ENCODE data around the gene RIMS4. TPM values are rescaled to one million over a fixed set of nuclear protein-coding genes. Genes with fewer than 3 reads are reported as not detected.
"Not testable (repeated sequence)": the region's sequence is repeated elsewhere in the genome, so short reads cannot be mapped to it uniquely, and the experiment has no call there.

Gene RIMS4
- polyA plus RNA-seq, 2 donors: 0.04 to 0.05 TPM

DNA sequence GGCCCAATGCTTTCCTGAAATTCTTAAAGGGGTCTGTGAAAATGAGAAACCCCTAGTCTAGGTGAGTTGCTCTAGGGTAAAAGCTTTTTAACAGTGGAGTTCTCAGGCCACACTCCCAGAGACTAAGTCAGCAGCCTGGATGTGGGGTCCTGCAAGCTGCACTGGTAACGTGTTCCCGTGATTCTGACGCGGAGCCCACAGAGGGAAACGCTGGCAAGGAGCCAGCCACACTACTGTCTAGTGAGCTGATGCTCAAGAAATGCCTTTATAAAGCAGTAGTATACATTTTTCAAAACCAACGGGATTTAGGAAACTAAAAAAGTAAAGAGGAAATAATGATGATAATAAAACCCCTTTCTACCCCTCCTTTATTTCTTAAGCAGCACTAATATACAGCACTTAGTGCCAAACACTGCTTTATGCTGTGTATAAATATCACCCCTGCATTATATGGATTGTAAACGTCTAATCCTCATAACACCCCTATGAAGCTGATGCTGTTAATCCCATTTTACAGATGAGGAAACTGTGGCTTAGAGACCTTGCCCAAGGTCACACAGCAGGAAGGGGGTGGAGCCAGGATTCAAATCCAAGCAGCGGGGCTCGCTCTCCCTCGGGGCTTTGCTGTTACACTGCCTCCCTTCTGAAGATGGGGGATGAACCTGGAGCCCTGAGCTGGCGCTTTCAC lies 39.7 kb downstream of the RIMS4 start:
- WGBS, 2 donors: 44 to 54% methylated on average over 11 of the region's 11 CpGs
- no peak overlapping the region for H3K4me3 ChIP-seq (ENCODE audit: low read depth in 1 of 2, low read length in 2 of 2)

DNA sequence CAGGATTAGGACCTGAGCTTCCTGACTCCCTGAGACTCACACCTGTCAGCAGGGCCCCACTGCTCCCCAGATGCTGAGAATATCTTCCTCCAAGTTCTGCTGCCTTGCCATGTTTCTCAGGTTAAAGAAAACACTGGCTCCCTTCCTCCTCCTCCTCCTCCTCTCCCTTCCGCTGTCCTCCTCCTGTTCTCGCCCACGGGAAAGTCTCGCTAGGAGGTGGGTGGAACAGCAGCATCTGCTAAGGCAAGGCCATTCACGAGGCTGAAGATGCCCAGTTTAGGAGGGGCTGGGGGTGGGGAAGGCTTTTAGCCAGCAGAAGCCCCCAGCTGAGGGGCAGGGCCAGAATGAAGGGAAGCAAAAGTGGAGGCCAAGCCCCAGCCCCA lies 40.9 kb downstream of the RIMS4 start:
- Histone ChIP-seq H3K27ac (ENCODE audit: low read depth in 2 of 2, low read length in 1 of 2) (no peak overlapping the region), H3K4me3 (ENCODE audit: low read depth in 1 of 2, low read length in 2 of 2) (no peak overlapping the region), H3K9me3 (ENCODE audit: control insufficient read depth in 2 of 2, insufficient read depth in 1 of 2, low read depth in 1 of 2, low read length in 1 of 2) (no peaks in the 10 kb centered on the region), H3K36me3 (ENCODE audit: control insufficient read depth in 2 of 2, insufficient read depth in 2 of 2, low read length in 1 of 2) (no peaks in the 10 kb centered on the region), H3K4me1 (ENCODE audit: control insufficient read depth in 2 of 2, insufficient read depth in 2 of 2, low read length in 1 of 2) (no peaks in the 10 kb centered on the region), H3K27me3 (ENCODE audit: control insufficient read depth in 1 of 2, insufficient read depth in 2 of 2, low read length in 2 of 2) (no peaks in the 10 kb centered on the region)
- WGBS, 2 donors: 37 to 48% methylated on average over 5 of the region's 5 CpGs

More for the DNA sequence above, 39.7 kb downstream of the RIMS4 start:
- H3K27me3 ChIP-seq (ENCODE audit: control insufficient read depth in 1 of 2, insufficient read depth in 2 of 2, low read length in 2 of 2): no peaks in the 10 kb centered on the region
- no peak overlapping the region for H3K27ac ChIP-seq (ENCODE audit: low read depth in 2 of 2, low read length in 1 of 2)
- no peaks in the 10 kb centered on the region for H3K4me1 ChIP-seq (ENCODE audit: control insufficient read depth in 2 of 2, insufficient read depth in 2 of 2, low read length in 1 of 2)
- H3K36me3 ChIP-seq (ENCODE audit: control insufficient read depth in 2 of 2, insufficient read depth in 2 of 2, low read length in 1 of 2): no peaks in the 10 kb centered on the region
- H3K9me3 ChIP-seq (ENCODE audit: control insufficient read depth in 2 of 2, insufficient read depth in 1 of 2, low read depth in 1 of 2, low read length in 1 of 2): no peaks in the 10 kb centered on the region

DNA sequence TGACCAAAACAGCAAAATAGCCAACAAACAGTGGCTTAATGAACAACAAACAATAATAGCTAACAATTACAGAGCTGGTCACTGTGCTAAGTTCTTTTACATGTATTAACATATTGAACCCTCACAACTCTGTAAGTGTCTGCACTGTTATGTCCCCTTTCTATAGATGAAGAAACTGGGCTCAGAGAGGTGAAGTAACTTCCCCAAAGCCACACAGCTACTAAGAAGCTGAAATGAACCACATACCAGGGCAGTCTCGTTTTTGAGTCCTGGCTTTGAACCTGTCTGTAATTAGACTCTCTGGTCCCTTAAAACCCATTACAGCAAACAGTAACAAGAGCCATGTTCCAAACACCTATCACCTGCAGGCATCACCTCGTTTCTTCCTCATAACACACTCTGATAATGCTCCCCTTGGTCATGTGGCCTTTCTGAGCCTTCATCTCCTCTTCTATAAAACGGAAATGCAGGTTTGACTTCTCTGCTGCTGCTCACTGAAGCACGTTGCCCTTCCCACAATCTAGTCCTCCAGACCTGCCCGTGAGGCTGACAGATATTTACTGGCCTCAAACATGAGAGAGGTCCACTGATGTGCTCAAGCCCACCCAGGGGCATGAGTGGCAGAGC lies 41.4 kb downstream of the RIMS4 start:
- H3K27me3 ChIP-seq (ENCODE audit: control insufficient read depth in 1 of 2, insufficient read depth in 2 of 2, low read length in 2 of 2): no peaks in the 10 kb centered on the region
- no peak overlapping the region for H3K4me3 ChIP-seq (ENCODE audit: low read depth in 1 of 2, low read length in 2 of 2)
- no peaks in the 10 kb centered on the region for H3K36me3 ChIP-seq (ENCODE audit: control insufficient read depth in 2 of 2, insufficient read depth in 2 of 2, low read length in 1 of 2)
- H3K27ac ChIP-seq (ENCODE audit: low read depth in 2 of 2, low read length in 1 of 2): no peak overlapping the region
- H3K4me1 ChIP-seq (ENCODE audit: control insufficient read depth in 2 of 2, insufficient read depth in 2 of 2, low read length in 1 of 2): no peaks in the 10 kb centered on the region
- whole genome bisulfite sequencing, 2 donors: 35 to 46% methylated on average over 5 of the region's 5 CpGs
- H3K9me3 ChIP-seq (ENCODE audit: control insufficient read depth in 2 of 2, insufficient read depth in 1 of 2, low read depth in 1 of 2, low read length in 1 of 2): no peaks in the 10 kb centered on the region

DNA sequence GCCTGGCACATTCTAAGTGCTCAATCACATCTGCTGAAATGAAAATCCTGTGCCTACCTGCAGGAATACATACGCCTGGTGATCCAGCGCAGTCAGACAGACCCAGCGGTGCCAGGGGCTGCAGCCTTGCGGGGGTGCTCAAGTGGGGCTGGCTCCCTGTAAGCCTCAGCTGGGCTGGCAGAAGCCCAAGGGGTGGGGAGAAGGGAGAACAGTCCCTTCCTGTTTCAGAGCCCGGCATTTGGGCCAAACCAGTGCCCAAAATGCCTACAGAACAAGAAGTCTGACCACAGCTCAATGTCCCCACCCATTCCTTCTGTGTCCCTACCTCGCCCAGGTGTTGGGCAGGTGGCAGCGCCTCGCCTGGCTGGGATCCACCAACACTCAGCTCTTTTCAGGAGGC lies 42.1 kb downstream of the RIMS4 start:
- H3K27me3 ChIP-seq (ENCODE audit: control insufficient read depth in 1 of 2, insufficient read depth in 2 of 2, low read length in 2 of 2): no peaks in the 10 kb centered on the region
- no peaks in the 10 kb centered on the region for H3K36me3 ChIP-seq (ENCODE audit: control insufficient read depth in 2 of 2, insufficient read depth in 2 of 2, low read length in 1 of 2)
- no peaks in the 10 kb centered on the region for H3K4me1 ChIP-seq (ENCODE audit: control insufficient read depth in 2 of 2, insufficient read depth in 2 of 2, low read length in 1 of 2)
- no peak overlapping the region for H3K27ac ChIP-seq (ENCODE audit: low read depth in 2 of 2, low read length in 1 of 2)
- H3K4me3 ChIP-seq (ENCODE audit: low read depth in 1 of 2, low read length in 2 of 2): no peak overlapping the region
- H3K9me3 ChIP-seq (ENCODE audit: control insufficient read depth in 2 of 2, insufficient read depth in 1 of 2, low read depth in 1 of 2, low read length in 1 of 2): no peaks in the 10 kb centered on the region
- 67 to 69% methylated on average over 8 of the region's 8 CpGs for WGBS, 2 donors

DNA sequence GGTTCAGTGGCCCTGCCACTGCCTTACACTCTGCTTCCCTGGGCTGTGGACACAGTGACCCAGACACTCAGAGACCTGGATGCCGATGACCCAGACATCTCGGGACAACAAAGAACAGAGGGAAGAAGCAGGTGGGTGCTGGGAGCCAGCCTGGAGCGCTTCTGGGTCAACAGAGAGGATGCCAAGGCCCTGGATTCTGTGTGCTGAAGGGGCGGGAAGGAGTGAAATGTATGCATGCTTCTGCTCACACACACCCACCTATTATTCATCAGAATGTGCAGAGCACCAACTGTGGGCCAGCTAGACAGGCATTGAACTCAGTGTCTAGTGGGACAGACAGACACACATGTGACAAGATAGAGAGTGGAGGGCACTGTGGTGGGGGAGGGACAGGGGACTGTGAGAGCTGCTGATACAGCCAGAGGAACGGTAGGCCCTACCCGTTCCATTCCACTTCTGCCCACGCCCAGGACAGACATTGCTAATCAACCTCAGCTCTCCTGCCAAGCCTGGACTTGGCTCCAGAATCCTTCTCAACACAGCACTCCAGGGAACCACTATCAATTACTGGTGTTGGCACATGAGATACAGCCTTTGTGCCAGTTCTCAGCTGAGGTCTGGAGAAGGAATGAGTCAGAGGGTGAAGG lies 44.5 kb downstream of the RIMS4 start:
- Histone ChIP-seq H3K27ac (ENCODE audit: low read depth in 2 of 2, low read length in 1 of 2) (no peak overlapping the region), H3K4me1 (ENCODE audit: control insufficient read depth in 2 of 2, insufficient read depth in 2 of 2, low read length in 1 of 2) (no peaks in the 10 kb centered on the region), H3K4me3 (ENCODE audit: low read depth in 1 of 2, low read length in 2 of 2) (no peak overlapping the region), H3K27me3 (ENCODE audit: control insufficient read depth in 1 of 2, insufficient read depth in 2 of 2, low read length in 2 of 2) (no peaks in the 10 kb centered on the region), H3K36me3 (ENCODE audit: control insufficient read depth in 2 of 2, insufficient read depth in 2 of 2, low read length in 1 of 2) (no peaks in the 10 kb centered on the region), H3K9me3 (ENCODE audit: control insufficient read depth in 2 of 2, insufficient read depth in 1 of 2, low read depth in 1 of 2, low read length in 1 of 2) (no peaks in the 10 kb centered on the region)
- 44 to 48% methylated on average over 7 of the region's 7 CpGs for WGBS, 2 donors

DNA sequence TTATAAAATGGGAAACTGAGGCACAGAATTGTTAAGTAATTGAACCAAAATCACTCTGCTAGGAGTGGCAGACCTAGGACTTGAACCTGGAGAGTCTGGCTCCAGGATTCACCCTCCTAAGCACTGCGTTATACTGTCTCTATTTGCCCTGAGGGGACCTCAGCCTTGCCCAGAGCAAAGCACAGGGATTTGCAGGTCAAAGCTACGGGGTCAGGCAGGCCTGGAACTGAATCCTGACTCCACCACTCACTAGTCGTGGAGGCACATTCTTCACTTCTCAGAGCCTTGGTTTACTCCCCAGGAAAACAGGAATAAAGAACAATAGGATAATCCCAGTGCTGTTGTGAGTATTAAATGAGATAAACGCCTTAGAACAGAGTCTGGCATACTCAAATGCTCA lies 45.3 kb downstream of the RIMS4 start:
- Histone ChIP-seq H3K9me3 (ENCODE audit: control insufficient read depth in 2 of 2, insufficient read depth in 1 of 2, low read depth in 1 of 2, low read length in 1 of 2) (no peaks in the 10 kb centered on the region), H3K4me3 (ENCODE audit: low read depth in 1 of 2, low read length in 2 of 2) (no peak overlapping the region), H3K36me3 (ENCODE audit: control insufficient read depth in 2 of 2, insufficient read depth in 2 of 2, low read length in 1 of 2) (no peaks in the 10 kb centered on the region), H3K27ac (ENCODE audit: low read depth in 2 of 2, low read length in 1 of 2) (no peak overlapping the region), H3K27me3 (ENCODE audit: control insufficient read depth in 1 of 2, insufficient read depth in 2 of 2, low read length in 2 of 2) (no peaks in the 10 kb centered on the region), H3K4me1 (ENCODE audit: control insufficient read depth in 2 of 2, insufficient read depth in 2 of 2, low read length in 1 of 2) (no peaks in the 10 kb centered on the region)
- 35 to 42% methylated on average over 4 of the region's 4 CpGs for WGBS, 2 donors

DNA sequence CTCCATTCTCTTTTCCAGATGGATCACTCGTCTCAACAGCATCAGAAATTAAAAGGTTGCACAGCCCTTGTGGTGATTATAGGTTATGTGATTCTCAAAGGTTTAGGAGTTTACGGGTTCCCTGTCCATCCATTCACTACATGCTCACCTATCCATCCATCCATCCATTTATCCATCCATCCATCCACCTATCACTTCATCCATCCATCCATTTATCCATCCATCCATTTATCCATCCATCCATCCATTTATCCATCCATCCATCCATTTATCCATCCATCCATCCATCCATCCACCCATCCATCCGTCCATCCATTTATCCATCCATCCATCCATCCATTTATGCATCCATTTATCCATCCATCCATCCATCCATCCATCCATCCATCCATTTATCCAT lies 46.5 kb downstream of the RIMS4 start:
- not testable (repeated sequence) for H3K9me3 ChIP-seq (ENCODE audit: control insufficient read depth in 2 of 2, insufficient read depth in 1 of 2, low read depth in 1 of 2, low read length in 1 of 2); H3K4me1 ChIP-seq (ENCODE audit: control insufficient read depth in 2 of 2, insufficient read depth in 2 of 2, low read length in 1 of 2); H3K36me3 ChIP-seq (ENCODE audit: control insufficient read depth in 2 of 2, insufficient read depth in 2 of 2, low read length in 1 of 2); H3K27ac ChIP-seq (ENCODE audit: low read depth in 2 of 2, low read length in 1 of 2); H3K27me3 ChIP-seq (ENCODE audit: control insufficient read depth in 1 of 2, insufficient read depth in 2 of 2, low read length in 2 of 2); H3K4me3 ChIP-seq (ENCODE audit: low read depth in 1 of 2, low read length in 2 of 2)
- WGBS, 2 donors: 84 to 90% methylated on average over 3 of the region's 3 CpGs

DNA sequence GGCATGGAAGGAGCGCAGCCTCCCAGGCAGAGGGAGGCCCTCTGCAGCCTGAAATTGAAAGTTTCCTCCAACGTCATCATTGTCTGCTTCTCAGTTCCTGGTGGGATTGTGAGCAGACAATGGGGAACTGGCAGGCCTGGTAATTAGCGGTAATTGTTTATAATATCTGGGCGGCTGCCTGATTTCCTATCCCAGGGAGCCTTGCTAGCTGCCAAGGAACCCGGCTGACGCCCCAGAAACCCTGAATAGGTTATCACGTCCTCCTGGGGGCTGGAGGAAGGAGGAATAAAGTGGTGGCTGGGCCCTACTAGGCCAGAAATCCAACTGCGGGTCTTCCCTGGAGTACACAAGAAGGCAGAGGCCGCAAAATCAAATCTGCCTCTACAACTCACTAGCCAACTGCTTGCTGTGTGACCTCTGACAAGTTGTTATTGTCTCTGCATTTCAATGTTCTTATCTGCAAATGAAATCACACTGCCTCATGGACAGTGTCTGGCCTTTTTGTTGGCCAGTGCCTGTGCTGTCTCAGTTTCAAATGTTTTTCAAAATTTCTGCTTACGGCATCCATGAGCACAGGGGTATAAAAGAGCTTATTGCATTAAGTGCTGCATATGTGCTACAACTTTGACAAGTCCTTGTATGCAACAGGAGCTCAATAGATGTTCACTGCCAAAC lies 47.7 kb downstream of the RIMS4 start:
- Histone ChIP-seq H3K4me3 (ENCODE audit: low read depth in 1 of 2, low read length in 2 of 2) (no peak overlapping the region), H3K4me1 (ENCODE audit: control insufficient read depth in 2 of 2, insufficient read depth in 2 of 2, low read length in 1 of 2) (no peaks in the 10 kb centered on the region), H3K9me3 (ENCODE audit: control insufficient read depth in 2 of 2, insufficient read depth in 1 of 2, low read depth in 1 of 2, low read length in 1 of 2) (no peaks in the 10 kb centered on the region), H3K27ac (ENCODE audit: low read depth in 2 of 2, low read length in 1 of 2) (no peak overlapping the region), H3K27me3 (ENCODE audit: control insufficient read depth in 1 of 2, insufficient read depth in 2 of 2, low read length in 2 of 2) (no peaks in the 10 kb centered on the region), H3K36me3 (ENCODE audit: control insufficient read depth in 2 of 2, insufficient read depth in 2 of 2, low read length in 1 of 2) (no peaks in the 10 kb centered on the region)
- WGBS, 2 donors: 49 to 57% methylated on average over 10 of the region's 10 CpGs

DNA sequence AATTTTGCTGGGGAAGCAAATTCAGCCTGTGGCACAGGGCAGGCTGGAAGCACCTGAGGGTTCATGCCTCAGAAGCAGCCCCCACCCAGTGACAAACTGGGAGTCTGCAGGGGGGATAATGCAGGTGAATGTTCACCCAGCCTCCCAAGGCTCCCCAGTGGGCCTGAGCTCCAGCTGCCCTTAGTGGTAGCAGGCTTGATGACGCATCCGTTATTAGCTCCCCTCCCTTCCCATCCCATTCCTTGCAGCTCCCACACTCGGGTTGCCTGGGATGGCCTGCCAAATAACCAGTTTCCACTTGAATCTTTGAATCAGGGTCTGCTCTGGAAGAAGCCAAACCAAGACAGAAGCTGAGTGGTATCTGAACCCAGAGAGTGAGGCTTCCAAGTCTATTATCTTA lies 48.9 kb downstream of the RIMS4 start:
- Histone ChIP-seq H3K27me3 (ENCODE audit: control insufficient read depth in 1 of 2, insufficient read depth in 2 of 2, low read length in 2 of 2) (no peaks in the 10 kb centered on the region), H3K36me3 (ENCODE audit: control insufficient read depth in 2 of 2, insufficient read depth in 2 of 2, low read length in 1 of 2) (no peaks in the 10 kb centered on the region), H3K4me1 (ENCODE audit: control insufficient read depth in 2 of 2, insufficient read depth in 2 of 2, low read length in 1 of 2) (no peaks in the 10 kb centered on the region), H3K27ac (ENCODE audit: low read depth in 2 of 2, low read length in 1 of 2) (no peak overlapping the region), H3K9me3 (ENCODE audit: control insufficient read depth in 2 of 2, insufficient read depth in 1 of 2, low read depth in 1 of 2, low read length in 1 of 2) (no peaks in the 10 kb centered on the region), H3K4me3 (ENCODE audit: low read depth in 1 of 2, low read length in 2 of 2) (no peak overlapping the region)
- WGBS, 2 donors: 41 to 47% methylated on average over 3 of the region's 3 CpGs

Data from esophagus (tissue), 2 donors.